ENCODE data around the gene SQSTM1.

GRCh38 chr5:179801304-179802206 lies 19.1 kb upstream of the SQSTM1 start:
- TF ChIP-seq, protein P1, sequence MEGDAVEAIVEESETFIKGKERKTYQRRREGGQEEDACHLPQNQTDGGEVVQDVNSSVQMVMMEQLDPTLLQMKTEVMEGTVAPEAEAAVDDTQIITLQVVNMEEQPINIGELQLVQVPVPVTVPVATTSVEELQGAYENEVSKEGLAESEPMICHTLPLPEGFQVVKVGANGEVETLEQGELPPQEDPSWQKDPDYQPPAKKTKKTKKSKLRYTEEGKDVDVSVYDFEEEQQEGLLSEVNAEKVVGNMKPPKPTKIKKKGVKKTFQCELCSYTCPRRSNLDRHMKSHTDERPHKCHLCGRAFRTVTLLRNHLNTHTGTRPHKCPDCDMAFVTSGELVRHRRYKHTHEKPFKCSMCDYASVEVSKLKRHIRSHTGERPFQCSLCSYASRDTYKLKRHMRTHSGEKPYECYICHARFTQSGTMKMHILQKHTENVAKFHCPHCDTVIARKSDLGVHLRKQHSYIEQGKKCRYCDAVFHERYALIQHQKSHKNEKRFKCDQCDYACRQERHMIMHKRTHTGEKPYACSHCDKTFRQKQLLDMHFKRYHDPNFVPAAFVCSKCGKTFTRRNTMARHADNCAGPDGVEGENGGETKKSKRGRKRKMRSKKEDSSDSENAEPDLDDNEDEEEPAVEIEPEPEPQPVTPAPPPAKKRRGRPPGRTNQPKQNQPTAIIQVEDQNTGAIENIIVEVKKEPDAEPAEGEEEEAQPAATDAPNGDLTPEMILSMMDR (IDR thresholded peaks at IDR 0.05; ENCODE audit: insufficient read depth, low read length) = peak; percentile 79
- no peak for TF ChIP-seq POLR2AphosphoS5 (IDR thresholded peaks at IDR 0.05; ENCODE audit: low read depth)
- no peak for TF ChIP-seq SPI1 (IDR thresholded peaks at IDR 0.05; ENCODE audit: borderline replicate concordance, low read depth)
- TF ChIP-seq, protein P2, sequence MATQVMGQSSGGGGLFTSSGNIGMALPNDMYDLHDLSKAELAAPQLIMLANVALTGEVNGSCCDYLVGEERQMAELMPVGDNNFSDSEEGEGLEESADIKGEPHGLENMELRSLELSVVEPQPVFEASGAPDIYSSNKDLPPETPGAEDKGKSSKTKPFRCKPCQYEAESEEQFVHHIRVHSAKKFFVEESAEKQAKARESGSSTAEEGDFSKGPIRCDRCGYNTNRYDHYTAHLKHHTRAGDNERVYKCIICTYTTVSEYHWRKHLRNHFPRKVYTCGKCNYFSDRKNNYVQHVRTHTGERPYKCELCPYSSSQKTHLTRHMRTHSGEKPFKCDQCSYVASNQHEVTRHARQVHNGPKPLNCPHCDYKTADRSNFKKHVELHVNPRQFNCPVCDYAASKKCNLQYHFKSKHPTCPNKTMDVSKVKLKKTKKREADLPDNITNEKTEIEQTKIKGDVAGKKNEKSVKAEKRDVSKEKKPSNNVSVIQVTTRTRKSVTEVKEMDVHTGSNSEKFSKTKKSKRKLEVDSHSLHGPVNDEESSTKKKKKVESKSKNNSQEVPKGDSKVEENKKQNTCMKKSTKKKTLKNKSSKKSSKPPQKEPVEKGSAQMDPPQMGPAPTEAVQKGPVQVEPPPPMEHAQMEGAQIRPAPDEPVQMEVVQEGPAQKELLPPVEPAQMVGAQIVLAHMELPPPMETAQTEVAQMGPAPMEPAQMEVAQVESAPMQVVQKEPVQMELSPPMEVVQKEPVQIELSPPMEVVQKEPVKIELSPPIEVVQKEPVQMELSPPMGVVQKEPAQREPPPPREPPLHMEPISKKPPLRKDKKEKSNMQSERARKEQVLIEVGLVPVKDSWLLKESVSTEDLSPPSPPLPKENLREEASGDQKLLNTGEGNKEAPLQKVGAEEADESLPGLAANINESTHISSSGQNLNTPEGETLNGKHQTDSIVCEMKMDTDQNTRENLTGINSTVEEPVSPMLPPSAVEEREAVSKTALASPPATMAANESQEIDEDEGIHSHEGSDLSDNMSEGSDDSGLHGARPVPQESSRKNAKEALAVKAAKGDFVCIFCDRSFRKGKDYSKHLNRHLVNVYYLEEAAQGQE (IDR thresholded peaks at IDR 0.05; ENCODE audit: insufficient replicate concordance, low read depth) = no peak
- TF ChIP-seq GABPA (IDR thresholded peaks at IDR 0.05; ENCODE audit: low read depth) = no peak
